ENCODE data around the gene CPXM2. TPM values are rescaled to one million over a fixed set of nuclear protein-coding genes. Genes with fewer than 3 reads are reported as not detected.

Gene CPXM2
- total RNA-seq, 2 experiments from 2014 or later, result not detected

- TF ChIP-seq CTCF (conservative IDR thresholded peaks at IDR 0.05; ENCODE audit: low read length) (no peak), EZH2phosphoT487 (IDR thresholded peaks at IDR 0.05; ENCODE audit: borderline replicate concordance, low read depth, low read length) (no peak)
- no TSS peak for BruUV-seq (replicated peaks)
- H3K36me3 ChIP-seq (ENCODE audit: insufficient read depth, low read length), result no peaks in the 10 kb centered on the region
- ChIA-PET POLR2A (no interaction called here), CTCF (ENCODE audit: unreplicated experiment) (no interaction called here)
- H3K9me3 ChIP-seq (ENCODE audit: low read length), result no peaks in the 10 kb centered on the region
- no peaks in the 10 kb centered on the region for H3K4me1 ChIP-seq (ENCODE audit: insufficient read depth, low read length, poor library complexity, severe bottlenecking)
- no peaks in the 10 kb centered on the region for H4K20me1 ChIP-seq (ENCODE audit: insufficient read depth, low read length)
- intact Hi-C loops (cut with micrococcal nuclease; ENCODE audit: unreplicated experiment), result no loop called here
- H3K4me2 ChIP-seq (ENCODE audit: low read length), result no peak overlapping the region
- no peak overlapping the region for H3K4me3 ChIP-seq (ENCODE audit: low read depth, low read length, poor library complexity, severe bottlenecking)
- no peaks in the 10 kb centered on the region for H3K9me2 ChIP-seq (ENCODE audit: insufficient read depth, low read length)
- H3K79me2 ChIP-seq (ENCODE audit: insufficient read depth, low read depth, low read length), result no peaks in the 10 kb centered on the region
- DNase-seq (ENCODE audit: low spot score), result no peak
- H3K27ac ChIP-seq (ENCODE audit: low read depth, low read length, poor library complexity, severe bottlenecking), result no peak overlapping the region
- no peak overlapping the region for H2AFZ ChIP-seq (ENCODE audit: low read length)
These were observed 60.3 kb downstream of the CPXM2 start for GRCh38 chr10:123831259-123831658.

- Histone ChIP-seq H3K36me3 (ENCODE audit: insufficient read depth, low read length) (no peaks in the 10 kb centered on the region), H2AFZ (ENCODE audit: low read length) (no peak overlapping the region), H3K27ac (ENCODE audit: low read depth, low read length, poor library complexity, severe bottlenecking) (no peak overlapping the region), H3K9me2 (ENCODE audit: insufficient read depth, low read length) (no peaks in the 10 kb centered on the region), H3K9me3 (ENCODE audit: low read length) (no peaks in the 10 kb centered on the region), H4K20me1 (ENCODE audit: insufficient read depth, low read length) (no peaks in the 10 kb centered on the region), H3K4me3 (ENCODE audit: low read depth, low read length, poor library complexity, severe bottlenecking) (no peak overlapping the region), H3K79me2 (ENCODE audit: insufficient read depth, low read depth, low read length) (no peaks in the 10 kb centered on the region), H3K4me1 (ENCODE audit: insufficient read depth, low read length, poor library complexity, severe bottlenecking) (no peaks in the 10 kb centered on the region), H3K4me2 (ENCODE audit: low read length) (no peak overlapping the region)
- DNase-seq (ENCODE audit: low spot score), result no peak
- POLR2A ChIA-PET, result no interaction called here
- no peak for TF ChIP-seq EZH2phosphoT487 (IDR thresholded peaks at IDR 0.05; ENCODE audit: borderline replicate concordance, low read depth, low read length)
- TF ChIP-seq CTCF (conservative IDR thresholded peaks at IDR 0.05; ENCODE audit: low read length), result no peak
- intact Hi-C loops (cut with micrococcal nuclease; ENCODE audit: unreplicated experiment), result no loop called here
- CTCF ChIA-PET (ENCODE audit: unreplicated experiment), result no interaction called here
- no TSS peak for BruUV-seq (replicated peaks)
These were observed 70.5 kb downstream of the CPXM2 start for GRCh38 chr10:123821136-123821535.

GRCh38 chr10:123809632-123810031 lies 82.0 kb downstream of the CPXM2 start:
- Histone ChIP-seq H3K27ac (ENCODE audit: low read depth, low read length, poor library complexity, severe bottlenecking) (no peak overlapping the region), H3K79me2 (ENCODE audit: insufficient read depth, low read depth, low read length) (no peaks in the 10 kb centered on the region), H3K36me3 (ENCODE audit: insufficient read depth, low read length) (no peaks in the 10 kb centered on the region), H3K9me2 (ENCODE audit: insufficient read depth, low read length) (no peaks in the 10 kb centered on the region), H3K4me3 (ENCODE audit: low read depth, low read length, poor library complexity, severe bottlenecking) (no peak overlapping the region), H3K4me1 (ENCODE audit: insufficient read depth, low read length, poor library complexity, severe bottlenecking) (no peaks in the 10 kb centered on the region), H3K4me2 (ENCODE audit: low read length) (no peak overlapping the region), H3K9me3 (ENCODE audit: low read length) (no peaks in the 10 kb centered on the region), H2AFZ (ENCODE audit: low read length) (no peak overlapping the region), H4K20me1 (ENCODE audit: insufficient read depth, low read length) (no peaks in the 10 kb centered on the region)
- ChIA-PET CTCF (ENCODE audit: unreplicated experiment) (no interaction called here), POLR2A (interaction anchor here (0.6 kb wide), 1 partner anchor 483 kb away, joined by 4 read pairs; no protein-coding TSS in a partner anchor)
- no peak for TF ChIP-seq CTCF (conservative IDR thresholded peaks at IDR 0.05; ENCODE audit: low read length)
- no peak for TF ChIP-seq EZH2phosphoT487 (IDR thresholded peaks at IDR 0.05; ENCODE audit: borderline replicate concordance, low read depth, low read length)
- no TSS peak for BruUV-seq (replicated peaks)
- intact Hi-C loops (cut with micrococcal nuclease; ENCODE audit: unreplicated experiment), result no loop called here
- no peak for DNase-seq (ENCODE audit: low spot score)

Data from OCI-LY7 (cell line).